ENCODE results near the gene FOXRED2. TPM values are rescaled to one million over a fixed set of nuclear protein-coding genes. Genes with fewer than 3 reads are reported as not detected.
"Not testable (repeated sequence)": the region's sequence is repeated elsewhere in the genome, so short reads cannot be mapped to it uniquely, and the experiment has no call there.

FOXRED2 gene
- total and polyA plus RNA-seq, 2 experiments from 2014 or later, result 22.3 to 25.7 TPM

DNA sequence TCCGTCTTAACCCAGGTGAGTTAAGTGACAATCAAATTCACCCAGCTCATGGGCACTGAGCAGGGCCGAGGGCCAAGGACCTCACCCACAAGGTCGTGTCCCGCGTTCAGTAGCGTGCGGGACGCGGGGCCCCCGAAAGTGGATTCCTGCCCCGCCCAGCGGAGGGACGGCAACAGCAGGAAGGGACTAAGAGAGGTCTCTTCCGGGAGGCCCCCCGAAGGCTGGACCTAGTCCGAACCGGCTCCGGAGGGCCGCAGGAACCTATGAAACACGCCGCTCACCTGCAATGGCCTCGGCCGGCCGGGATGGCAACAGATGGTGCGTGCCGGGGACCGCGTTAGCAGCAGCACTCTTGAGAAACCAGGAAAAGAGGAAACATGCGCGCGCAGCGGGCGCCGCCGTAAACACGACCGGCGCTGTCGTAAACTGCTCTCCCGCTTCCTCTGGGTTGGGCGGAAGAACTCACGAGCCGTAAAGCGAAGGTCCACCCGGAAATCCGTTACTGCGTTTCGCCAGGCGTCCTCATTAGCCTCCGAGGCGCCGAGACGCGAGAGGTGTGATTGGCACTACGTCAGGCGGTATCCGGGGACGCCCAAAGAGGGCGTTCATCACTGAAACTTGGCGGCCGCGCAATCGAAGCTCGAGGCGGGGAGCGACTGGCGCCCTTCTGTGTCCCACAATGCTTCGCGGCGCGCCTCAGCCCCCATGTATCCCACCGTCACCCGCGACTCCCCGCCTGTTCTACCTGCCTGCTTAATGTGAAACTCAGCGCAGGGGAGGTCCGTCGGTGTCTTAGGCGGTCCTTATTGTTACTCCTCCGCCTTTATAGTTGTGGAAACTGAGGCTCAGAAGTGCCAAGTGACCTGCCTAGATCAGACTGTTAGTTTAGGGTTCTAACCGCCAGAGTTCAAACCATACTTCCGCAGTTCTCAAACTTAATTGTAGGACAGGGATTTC, 22.2 kb upstream of the FOXRED2 start, which contains the start of gene EIF3D:
TSS of gene EIF3D (minus strand) at position 372 of the 957 bp plus-strand sequence. CDS start 3,045 bp downstream, outside the sequence.
- H3K36me3 ChIP-seq, result peaks cover 26% of the 10 kb centered on the region
- peak within 1 kb of the TSS; percentile 93 for H3K27ac ChIP-seq
- peak within 1 kb of the TSS; percentile 79 for H3K4me3 ChIP-seq
- no peaks in the 10 kb centered on the region for H3K27me3 ChIP-seq
- DNase-seq (ENCODE audit: low read depth in 1 of 2, low spot score in 1 of 2), result peak; percentile 99 to 100
- TF ChIP-seq, protein P1, sequence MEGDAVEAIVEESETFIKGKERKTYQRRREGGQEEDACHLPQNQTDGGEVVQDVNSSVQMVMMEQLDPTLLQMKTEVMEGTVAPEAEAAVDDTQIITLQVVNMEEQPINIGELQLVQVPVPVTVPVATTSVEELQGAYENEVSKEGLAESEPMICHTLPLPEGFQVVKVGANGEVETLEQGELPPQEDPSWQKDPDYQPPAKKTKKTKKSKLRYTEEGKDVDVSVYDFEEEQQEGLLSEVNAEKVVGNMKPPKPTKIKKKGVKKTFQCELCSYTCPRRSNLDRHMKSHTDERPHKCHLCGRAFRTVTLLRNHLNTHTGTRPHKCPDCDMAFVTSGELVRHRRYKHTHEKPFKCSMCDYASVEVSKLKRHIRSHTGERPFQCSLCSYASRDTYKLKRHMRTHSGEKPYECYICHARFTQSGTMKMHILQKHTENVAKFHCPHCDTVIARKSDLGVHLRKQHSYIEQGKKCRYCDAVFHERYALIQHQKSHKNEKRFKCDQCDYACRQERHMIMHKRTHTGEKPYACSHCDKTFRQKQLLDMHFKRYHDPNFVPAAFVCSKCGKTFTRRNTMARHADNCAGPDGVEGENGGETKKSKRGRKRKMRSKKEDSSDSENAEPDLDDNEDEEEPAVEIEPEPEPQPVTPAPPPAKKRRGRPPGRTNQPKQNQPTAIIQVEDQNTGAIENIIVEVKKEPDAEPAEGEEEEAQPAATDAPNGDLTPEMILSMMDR (IDR thresholded peaks at IDR 0.05; ENCODE audit: low read depth, low read length), result no peak
- peaks cover 6% of the 10 kb centered on the region for H3K4me1 ChIP-seq (ENCODE audit: low read depth)
- no peaks in the 10 kb centered on the region for H3K9me3 ChIP-seq (ENCODE audit: low read depth)

DNA sequence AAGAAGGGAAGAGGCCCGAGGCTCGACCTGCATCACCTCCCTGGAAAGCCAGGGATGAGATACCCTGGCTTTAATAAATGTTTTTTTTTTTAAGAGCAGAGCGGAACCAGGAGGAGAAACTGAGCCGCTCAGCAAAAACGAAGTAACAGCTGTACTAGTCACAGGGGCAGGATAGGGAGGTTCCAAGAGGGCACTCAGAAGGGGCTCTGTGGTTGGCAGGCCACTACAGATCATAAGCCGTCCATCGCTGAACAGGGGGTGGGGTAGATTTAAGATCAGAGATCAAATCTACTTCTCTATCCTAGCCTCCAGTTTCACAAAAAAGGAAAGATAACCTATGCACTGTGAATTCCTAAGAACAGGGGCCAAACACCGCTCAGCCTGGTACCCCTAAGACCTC, 21.5 kb upstream of the FOXRED2 start:
- Histone ChIP-seq H3K36me3 (peaks cover 34% of the 10 kb centered on the region), H3K27ac (peak overlapping the region; percentile 93), H3K9me3 (ENCODE audit: low read depth) (no peaks in the 10 kb centered on the region), H3K4me3 (peak overlapping the region; percentile 79), H3K4me1 (ENCODE audit: low read depth) (peaks cover 6% of the 10 kb centered on the region), H3K27me3 (no peaks in the 10 kb centered on the region)
- DNase-seq (ENCODE audit: low read depth in 1 of 2, low spot score in 1 of 2), result peak; percentile 19 to 49
- TF ChIP-seq, protein P1 (IDR thresholded peaks at IDR 0.05; ENCODE audit: low read depth, low read length), result no peak

DNA sequence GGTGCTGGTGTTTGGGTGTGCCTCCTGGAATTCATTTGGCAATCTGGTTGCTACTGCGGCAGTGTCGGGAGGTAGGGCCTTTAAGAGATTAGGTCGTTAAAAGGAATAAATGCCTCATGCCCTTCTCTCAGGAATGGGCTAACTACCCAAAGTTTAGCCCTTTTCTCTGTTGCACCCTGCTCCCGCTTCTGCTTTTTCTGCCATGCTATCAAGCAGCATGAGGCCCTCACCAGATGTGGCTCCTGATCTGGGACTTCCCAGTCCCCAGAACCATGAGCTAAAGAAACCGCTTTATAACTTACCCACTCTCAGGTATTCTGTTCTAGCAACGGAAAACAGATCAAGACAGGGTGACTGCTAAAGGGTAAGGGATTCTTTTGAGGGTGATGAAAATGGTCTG, 15.8 kb upstream of the FOXRED2 start:
- H3K27me3 ChIP-seq, result no peaks in the 10 kb centered on the region
- no peak overlapping the region for H3K27ac ChIP-seq
- DNase-seq (ENCODE audit: low read depth in 1 of 2, low spot score in 1 of 2), result no peak
- TF ChIP-seq, protein P1 (IDR thresholded peaks at IDR 0.05; ENCODE audit: low read depth, low read length), result no peak
- peaks cover 90% of the 10 kb centered on the region for H3K36me3 ChIP-seq
- peaks cover 2% of the 10 kb centered on the region for H3K4me1 ChIP-seq (ENCODE audit: low read depth)
- H3K9me3 ChIP-seq (ENCODE audit: low read depth), result no peaks in the 10 kb centered on the region
- H3K4me3 ChIP-seq, result no peak overlapping the region

DNA sequence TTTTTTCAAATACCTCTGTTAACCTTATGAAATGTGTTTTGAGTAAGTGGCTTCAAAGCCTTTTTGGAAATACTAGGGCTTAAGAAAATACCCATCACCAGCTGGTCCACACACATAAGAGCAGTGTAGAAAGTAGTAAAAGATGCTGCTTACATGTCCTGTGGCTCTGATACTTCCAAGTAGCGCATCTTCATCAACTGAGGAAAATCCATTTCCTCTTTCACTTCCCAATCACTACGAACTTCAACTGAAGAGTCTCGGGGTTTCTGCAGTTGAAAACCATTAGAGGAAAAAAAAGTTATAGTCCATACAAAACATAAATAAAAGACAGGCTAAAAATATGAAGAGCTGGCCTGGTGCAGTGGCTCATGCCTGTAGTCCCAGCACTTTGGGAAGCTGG, 13.6 kb upstream of the FOXRED2 start:
- H3K4me1 ChIP-seq (ENCODE audit: low read depth), result no peaks in the 10 kb centered on the region
- H3K27me3 ChIP-seq, result no peaks in the 10 kb centered on the region
- H3K36me3 ChIP-seq, result peaks cover 99% of the 10 kb centered on the region
- DNase-seq (ENCODE audit: low read depth in 1 of 2, low spot score in 1 of 2), result no peak
- TF ChIP-seq, protein P1 (IDR thresholded peaks at IDR 0.05; ENCODE audit: low read depth, low read length), result no peak
- no peaks in the 10 kb centered on the region for H3K9me3 ChIP-seq (ENCODE audit: low read depth)
- no peak overlapping the region for H3K4me3 ChIP-seq
- no peak overlapping the region for H3K27ac ChIP-seq

DNA sequence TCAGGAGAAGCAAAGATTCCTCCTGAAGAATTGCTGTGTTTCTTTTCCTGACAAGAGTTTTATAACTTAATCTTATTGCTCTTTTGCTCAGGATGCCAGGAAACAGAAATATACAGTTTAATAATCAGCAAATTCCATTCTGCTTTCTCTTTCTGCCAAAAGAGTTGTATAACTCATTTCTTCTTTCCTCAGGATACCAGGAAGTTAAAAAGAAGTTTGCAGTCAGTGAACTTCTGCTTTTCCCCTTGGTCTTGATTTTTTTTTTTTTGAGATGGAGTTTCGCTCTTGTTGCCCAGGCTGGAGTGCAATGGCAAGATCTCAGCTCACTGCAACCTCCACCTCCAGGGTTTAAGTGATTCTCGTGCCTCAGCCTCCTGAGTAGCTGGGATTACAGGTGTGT, 13.1 kb upstream of the FOXRED2 start:
- H3K36me3 ChIP-seq, result peaks cover 100% of the 10 kb centered on the region
- not testable (repeated sequence) for H3K27me3 ChIP-seq; H3K4me3 ChIP-seq; H3K27ac ChIP-seq; DNase-seq (ENCODE audit: low read depth in 1 of 2, low spot score in 1 of 2); H3K4me1 ChIP-seq (ENCODE audit: low read depth); H3K9me3 ChIP-seq (ENCODE audit: low read depth)

DNA sequence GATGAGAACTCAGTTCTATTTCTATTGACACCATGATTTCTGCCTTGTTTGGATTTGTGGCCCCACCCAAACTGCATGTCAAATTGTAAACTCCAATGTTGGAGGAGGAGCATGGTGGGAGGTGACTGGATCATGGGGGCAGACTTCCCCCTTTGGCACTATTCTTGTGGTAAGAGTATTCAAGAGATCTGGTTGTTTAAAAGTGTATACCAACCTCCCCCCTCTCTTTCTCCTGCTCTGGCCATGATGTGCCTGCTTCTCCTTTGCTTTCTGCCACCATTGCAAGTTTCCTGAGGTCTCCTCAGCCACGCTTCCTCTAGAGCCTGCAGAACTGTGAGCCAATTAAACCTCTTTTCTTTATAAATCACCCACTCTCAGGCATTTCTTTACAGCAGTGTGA, 7.9 kb upstream of the FOXRED2 start:
- Histone ChIP-seq H3K4me3 (no peak overlapping the region), H3K36me3 (peaks cover 84% of the 10 kb centered on the region), H3K9me3 (ENCODE audit: low read depth) (no peaks in the 10 kb centered on the region), H3K27me3 (no peaks in the 10 kb centered on the region), H3K4me1 (ENCODE audit: low read depth) (no peaks in the 10 kb centered on the region), H3K27ac (no peak overlapping the region)
- TF ChIP-seq, protein P1 (IDR thresholded peaks at IDR 0.05; ENCODE audit: low read depth, low read length), result no peak
- no peak for DNase-seq (ENCODE audit: low read depth in 1 of 2, low spot score in 1 of 2)

All from cardiac muscle cell (in vitro differentiated cells and primary cell).